HCT116 (cell line): ENCODE data around the gene DNAJC1. TPM values are rescaled to one million over a fixed set of nuclear protein-coding genes. Genes with fewer than 3 reads are reported as not detected.

Experiments used
- ATAC-seq: fragments of 200-7000 bp; cut with Tn5 transposase; 2 replicates; pipeline ENCODE4 v1.9.1; 2020; ENCODE audit warnings: mild to moderate bottlenecking, moderate library complexity
- BruUV-seq: library from RNA; stranded (reverse); fragments of 400-500 nt; replicated peaks from 2 replicates; lab custom pipeline; 2021; lab: Mats Ljungman, UMichigan
- CTCF ChIA-PET: fragments of 300-600 bp; sonication (Branson Sonifier 250); formaldehyde crosslinking; loops from one replicate; lab custom pipeline; 2021; ENCODE audit warnings: antibody characterized with exemption; lab: Charles Lee
- POLR2A ChIA-PET: fragments of 300-600, 350-600 bp; sonication (Branson Sonifier 250); formaldehyde crosslinking; loops from one replicate; lab custom pipeline; 2021; ENCODE audit warnings: antibody characterized with exemption; lab: Charles Lee
- RAD21 ChIA-PET, 2 experiments: fragments of 300-600 bp; sonication (Branson Sonifier 250); formaldehyde crosslinking; loops; one replicate each; lab custom pipeline; 2023; ENCODE audit warnings: low total read pairs in 2 of 2; ENCODE audit not compliant: uncharacterized antibody in 2 of 2, unreplicated experiment in 2 of 2, low non-redundant PET in 1 of 2; lab: Charles Lee
- DNase-seq: peaks from one replicate; pipeline ENCODE4 v3.0.0-alpha.2; 2010; ENCODE audit warnings: low read depth, low spot score
- H2AFZ ChIP-seq: fragments of 200-600 bp; shearing (Covaris generic), sonication (generic); 2 replicates; pipeline ENCODE4 v1.6.1; 2017; ENCODE audit warnings: low read depth, mixed run types, mixed read lengths, antibody characterized with exemption, low read length; ENCODE audit not compliant: poor library complexity, severe bottlenecking
- H3K27ac ChIP-seq: 2 replicates; pipeline ENCODE4 v1.5.1; 2012; ENCODE audit warnings: low read depth, low read length
- H3K27me3 ChIP-seq: fragments of 200-600 bp; sonication (generic); 2 replicates; pipeline ENCODE4 v1.6.1; 2016; ENCODE audit warnings: mixed run types, low read length, mixed read lengths; ENCODE audit not compliant: insufficient read depth
- H3K36me3 ChIP-seq, 2 experiments: fragments of 200-500 bp in 1 of 2; fragments of 200-600 bp in 1 of 2; sonication (Bioruptor generic) in 1 of 2; sonication (generic) in 1 of 2; 2 replicates each; pipeline versions ENCODE4 v1.5.1 to v1.6.1; 2014 to 2016; ENCODE audit warnings: low read length in 2 of 2, inconsistent platforms in 1 of 2, mixed read lengths in 1 of 2, mixed run types in 1 of 2; ENCODE audit not compliant: insufficient read depth in 2 of 2, control insufficient read depth in 1 of 2
- H3K4me1 ChIP-seq, 2 experiments: fragments of 200-600 bp in 1 of 2; sonication (generic) in 1 of 2; 2 replicates each; pipeline versions ENCODE4 v1.5.1 to v1.6.1; 2012 to 2017; ENCODE audit warnings: low read length in 2 of 2, inconsistent platforms in 1 of 2, mild to moderate bottlenecking in 1 of 2, mixed read lengths in 1 of 2, mixed run types in 1 of 2, moderate library complexity in 1 of 2; ENCODE audit not compliant: insufficient read depth in 2 of 2, control insufficient read depth in 1 of 2
- H3K4me2 ChIP-seq: fragments of 200-600 bp; sonication (generic); 2 replicates; pipeline ENCODE4 v1.6.1; 2017; ENCODE audit warnings: mixed run types, low read length, mixed read lengths
- H3K4me3 ChIP-seq, 2 experiments: fragments of 200-600 bp in 1 of 2; sonication (generic) in 1 of 2; replicated peaks in 1 of 2; 2 replicates each; pipeline ENCODE4 v1.5.1; 2011 to 2016; ENCODE audit warnings: low read length in 2 of 2, control low read depth in 1 of 2, low read depth in 1 of 2, mild to moderate bottlenecking in 1 of 2, mixed read lengths in 1 of 2, mixed run types in 1 of 2
- H3K79me2 ChIP-seq: fragments of 200-600 bp; sonication (generic); 2 replicates; pipeline ENCODE4 v1.6.1; 2017; ENCODE audit warnings: mild to moderate bottlenecking, mixed run types, low read length, moderate library complexity, mixed read lengths; ENCODE audit not compliant: insufficient read depth
- H3K9ac ChIP-seq: fragments of 200-600 bp; sonication (generic); 2 replicates; pipeline ENCODE4 v1.6.1; 2016; ENCODE audit warnings: low read length, mixed read lengths
- H3K9me2 ChIP-seq: fragments of 200-600 bp; sonication (generic), shearing (Covaris generic); 2 replicates; pipeline ENCODE4 v1.6.1; 2017; ENCODE audit warnings: mixed run types, mild to moderate bottlenecking, moderate library complexity; ENCODE audit not compliant: insufficient read depth
- H3K9me3 ChIP-seq, 2 experiments: fragments of 200-500 bp in 1 of 2; fragments of 200-600 bp in 1 of 2; sonication (Bioruptor generic) in 1 of 2; sonication (generic) in 1 of 2; 2 replicates each; pipeline ENCODE4 v1.6.1; 2014 to 2017; ENCODE audit warnings: low read length in 2 of 2, mixed read lengths in 2 of 2, inconsistent platforms in 1 of 2, low read depth in 1 of 2, mild to moderate bottlenecking in 1 of 2, mixed run types in 1 of 2, moderate library complexity in 1 of 2; ENCODE audit not compliant: control insufficient read depth in 1 of 2, insufficient read depth in 1 of 2
- H4K20me1 ChIP-seq: fragments of 200-600 bp; sonication (generic), shearing (Covaris generic); 2 replicates; pipeline ENCODE4 v1.6.1; 2017; ENCODE audit warnings: mixed run types, mild to moderate bottlenecking, moderate library complexity; ENCODE audit not compliant: insufficient read depth
- EGR1 ChIP-seq: IDR thresholded peaks from 2 replicates; pipeline ENCODE4 v1.6.1; 2012; ENCODE audit warnings: low read depth
- ELF1 ChIP-seq: IDR thresholded peaks from 2 replicates; pipeline ENCODE4 v1.6.1; 2012; ENCODE audit warnings: low read depth, borderline replicate concordance
- EZH2 ChIP-seq: fragments of 200-600 bp; sonication (generic); IDR thresholded peaks from 2 replicates; pipeline ENCODE4 v1.6.1; 2017; ENCODE audit warnings: antibody characterized with exemption, mixed run types
- EZH2phosphoT487 ChIP-seq: fragments of 200-600 bp; IDR thresholded peaks from 2 replicates; pipeline ENCODE4 v1.6.1; 2018; ENCODE audit warnings: antibody characterized with exemption, borderline replicate concordance
- FOSL1 ChIP-seq: IDR thresholded peaks from 2 replicates; pipeline ENCODE4 v1.6.1; 2012; ENCODE audit warnings: low read depth
- JUND ChIP-seq: IDR thresholded peaks from 2 replicates; pipeline ENCODE4 v1.6.1; 2012
- MAX ChIP-seq: IDR thresholded peaks from 2 replicates; pipeline ENCODE4 v1.6.1; 2012
- POLR2A ChIP-seq: IDR thresholded peaks from 2 replicates; pipeline ENCODE4 v1.7.0; 2011; ENCODE audit warnings: borderline replicate concordance; ENCODE audit not compliant: insufficient read depth, insufficient read length; ENCODE audit errors: extremely low read depth
- POLR2AphosphoS5 ChIP-seq: IDR thresholded peaks from 2 replicates; pipeline ENCODE4 v1.6.1; 2011; ENCODE audit warnings: mild to moderate bottlenecking, low read depth, low read length, moderate library complexity
- SIN3A ChIP-seq: IDR thresholded peaks from 2 replicates; pipeline ENCODE4 v1.6.1; 2012; ENCODE audit warnings: low read depth
- SP1 ChIP-seq: IDR thresholded peaks from 2 replicates; pipeline ENCODE4 v1.6.1; 2012; ENCODE audit warnings: low read depth
- SRF ChIP-seq: IDR thresholded peaks from 2 replicates; pipeline ENCODE4 v1.6.1; 2012; ENCODE audit warnings: low read depth
- TCF7L2 ChIP-seq: IDR thresholded peaks from 2 replicates; pipeline ENCODE4 v1.7.0; 2011; ENCODE audit warnings: borderline replicate concordance, inconsistent platforms; ENCODE audit not compliant: insufficient read depth, insufficient read length; ENCODE audit errors: extremely low read depth
- YY1 ChIP-seq: IDR thresholded peaks from 2 replicates; pipeline ENCODE4 v1.6.1; 2011; ENCODE audit warnings: low read length, low read depth, moderate library complexity, mild to moderate bottlenecking; ENCODE audit not compliant: insufficient replicate concordance; ENCODE audit errors: extremely low read depth
- ZFX ChIP-seq: fragments of 450-650 bp; IDR thresholded peaks from 2 replicates; pipeline ENCODE4 v1.6.1; 2017
- intact Hi-C: fragments of 100-400 bp; cut with micrococcal nuclease; formaldehyde crosslinking; loops from 2 replicates; pipeline ENCODE4 v1.10.0; 2022
- total RNA-seq: library from RNA; stranded (reverse); gene quantifications from one replicate; pipeline ENCODE4 v1.2.1, GENCODE V29; 2021; ENCODE audit not compliant: unreplicated experiment
- TF ChIP-seq, protein P1 (sequence below), 3 experiments: fragments of 200-600 bp in 1 of 3; sonication (generic) in 1 of 3; IDR thresholded peaks in 2 of 3; conservative IDR thresholded peaks in 1 of 3; 2 replicates each; pipeline ENCODE4 v1.5.1; 2012 to 2017; ENCODE audit warnings: low read depth in 2 of 3, low read length in 2 of 3, antibody characterized with exemption in 1 of 3, borderline replicate concordance in 1 of 3, control low read depth in 1 of 3, mild to moderate bottlenecking in 1 of 3, mixed read lengths in 1 of 3, mixed run types in 1 of 3, moderate library complexity in 1 of 3; ENCODE audit not compliant: insufficient read depth in 1 of 3
- TF ChIP-seq, protein P2 (sequence below): IDR thresholded peaks from 2 replicates; pipeline ENCODE4 v1.6.1; 2012; ENCODE audit warnings: low read depth
- TF ChIP-seq, protein P3 (sequence below): IDR thresholded peaks from 2 replicates; pipeline ENCODE4 v1.6.1; 2011; ENCODE audit warnings: mild to moderate bottlenecking, low read length, moderate library complexity; ENCODE audit not compliant: insufficient replicate concordance; ENCODE audit errors: extremely low read depth

Gene DNAJC1
- total RNA-seq, 1 experiment from 2014 or later = 17.9 TPM

DNA sequence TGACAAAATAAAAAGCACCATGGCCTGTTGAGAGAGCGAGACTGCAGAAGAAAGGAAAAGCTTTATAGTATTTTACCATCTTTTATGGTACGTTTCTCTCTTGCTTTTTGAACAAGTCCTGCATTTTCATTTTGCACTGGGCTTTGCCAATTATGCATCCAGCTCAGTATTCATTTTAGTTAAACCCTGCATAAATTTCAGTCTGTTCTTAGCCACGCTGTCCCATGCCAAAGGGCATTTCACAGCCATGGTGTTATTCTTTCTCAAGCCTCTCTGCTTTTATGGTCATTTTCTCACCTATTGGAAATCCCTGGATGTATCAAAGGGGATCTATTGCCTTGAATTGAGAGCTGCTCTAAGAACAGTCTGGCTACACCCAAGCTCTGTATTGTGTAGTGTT lies 30.8 kb upstream of the DNAJC1 start:
- H3K9me2 ChIP-seq = no peaks in the 10 kb centered on the region
- no peaks in the 10 kb centered on the region; a peak in 1 of 4 replicates for H3K9me3 ChIP-seq
- H3K4me3 ChIP-seq = no peak overlapping the region
- H3K36me3 ChIP-seq = no peaks in the 10 kb centered on the region
- no TSS peak for BruUV-seq
- no peak overlapping the region for H3K9ac ChIP-seq
- POLR2A ChIA-PET = no interaction called here
- no peaks in the 10 kb centered on the region for H4K20me1 ChIP-seq
- ATAC-seq (no peak), DNase-seq (no peak)
- H3K27ac ChIP-seq = no peak overlapping the region
- H3K79me2 ChIP-seq = no peaks in the 10 kb centered on the region
- CTCF ChIA-PET = interaction anchor here (1.5 kb wide), 1 partner anchor 69 kb away, joined by 3 read pairs; no protein-coding TSS in a partner anchor
- TF ChIP-seq JUND (no peak), MAX (no peak), ELF1 (no peak), YY1 (no peak), POLR2AphosphoS5 (no peak), POLR2A (no peak), TCF7L2 (no peak), ZFX (no peak), SP1 (no peak), EGR1 (no peak), SRF (no peak), SIN3A (no peak), EZH2phosphoT487 (no peak), FOSL1 (no peak), EZH2 (no peak)
- TF ChIP-seq, protein P1, sequence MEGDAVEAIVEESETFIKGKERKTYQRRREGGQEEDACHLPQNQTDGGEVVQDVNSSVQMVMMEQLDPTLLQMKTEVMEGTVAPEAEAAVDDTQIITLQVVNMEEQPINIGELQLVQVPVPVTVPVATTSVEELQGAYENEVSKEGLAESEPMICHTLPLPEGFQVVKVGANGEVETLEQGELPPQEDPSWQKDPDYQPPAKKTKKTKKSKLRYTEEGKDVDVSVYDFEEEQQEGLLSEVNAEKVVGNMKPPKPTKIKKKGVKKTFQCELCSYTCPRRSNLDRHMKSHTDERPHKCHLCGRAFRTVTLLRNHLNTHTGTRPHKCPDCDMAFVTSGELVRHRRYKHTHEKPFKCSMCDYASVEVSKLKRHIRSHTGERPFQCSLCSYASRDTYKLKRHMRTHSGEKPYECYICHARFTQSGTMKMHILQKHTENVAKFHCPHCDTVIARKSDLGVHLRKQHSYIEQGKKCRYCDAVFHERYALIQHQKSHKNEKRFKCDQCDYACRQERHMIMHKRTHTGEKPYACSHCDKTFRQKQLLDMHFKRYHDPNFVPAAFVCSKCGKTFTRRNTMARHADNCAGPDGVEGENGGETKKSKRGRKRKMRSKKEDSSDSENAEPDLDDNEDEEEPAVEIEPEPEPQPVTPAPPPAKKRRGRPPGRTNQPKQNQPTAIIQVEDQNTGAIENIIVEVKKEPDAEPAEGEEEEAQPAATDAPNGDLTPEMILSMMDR (IDR thresholded peaks at IDR 0.05 in 2 of 3, conservative IDR thresholded peaks at IDR 0.05 in 1 of 3; ENCODE audit: borderline replicate concordance in 1 of 3, insufficient read depth in 1 of 3, low read depth in 2 of 3, low read length in 2 of 3) = no peak
- TF ChIP-seq, protein P2, sequence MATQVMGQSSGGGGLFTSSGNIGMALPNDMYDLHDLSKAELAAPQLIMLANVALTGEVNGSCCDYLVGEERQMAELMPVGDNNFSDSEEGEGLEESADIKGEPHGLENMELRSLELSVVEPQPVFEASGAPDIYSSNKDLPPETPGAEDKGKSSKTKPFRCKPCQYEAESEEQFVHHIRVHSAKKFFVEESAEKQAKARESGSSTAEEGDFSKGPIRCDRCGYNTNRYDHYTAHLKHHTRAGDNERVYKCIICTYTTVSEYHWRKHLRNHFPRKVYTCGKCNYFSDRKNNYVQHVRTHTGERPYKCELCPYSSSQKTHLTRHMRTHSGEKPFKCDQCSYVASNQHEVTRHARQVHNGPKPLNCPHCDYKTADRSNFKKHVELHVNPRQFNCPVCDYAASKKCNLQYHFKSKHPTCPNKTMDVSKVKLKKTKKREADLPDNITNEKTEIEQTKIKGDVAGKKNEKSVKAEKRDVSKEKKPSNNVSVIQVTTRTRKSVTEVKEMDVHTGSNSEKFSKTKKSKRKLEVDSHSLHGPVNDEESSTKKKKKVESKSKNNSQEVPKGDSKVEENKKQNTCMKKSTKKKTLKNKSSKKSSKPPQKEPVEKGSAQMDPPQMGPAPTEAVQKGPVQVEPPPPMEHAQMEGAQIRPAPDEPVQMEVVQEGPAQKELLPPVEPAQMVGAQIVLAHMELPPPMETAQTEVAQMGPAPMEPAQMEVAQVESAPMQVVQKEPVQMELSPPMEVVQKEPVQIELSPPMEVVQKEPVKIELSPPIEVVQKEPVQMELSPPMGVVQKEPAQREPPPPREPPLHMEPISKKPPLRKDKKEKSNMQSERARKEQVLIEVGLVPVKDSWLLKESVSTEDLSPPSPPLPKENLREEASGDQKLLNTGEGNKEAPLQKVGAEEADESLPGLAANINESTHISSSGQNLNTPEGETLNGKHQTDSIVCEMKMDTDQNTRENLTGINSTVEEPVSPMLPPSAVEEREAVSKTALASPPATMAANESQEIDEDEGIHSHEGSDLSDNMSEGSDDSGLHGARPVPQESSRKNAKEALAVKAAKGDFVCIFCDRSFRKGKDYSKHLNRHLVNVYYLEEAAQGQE = no peak
- TF ChIP-seq, protein P3, sequence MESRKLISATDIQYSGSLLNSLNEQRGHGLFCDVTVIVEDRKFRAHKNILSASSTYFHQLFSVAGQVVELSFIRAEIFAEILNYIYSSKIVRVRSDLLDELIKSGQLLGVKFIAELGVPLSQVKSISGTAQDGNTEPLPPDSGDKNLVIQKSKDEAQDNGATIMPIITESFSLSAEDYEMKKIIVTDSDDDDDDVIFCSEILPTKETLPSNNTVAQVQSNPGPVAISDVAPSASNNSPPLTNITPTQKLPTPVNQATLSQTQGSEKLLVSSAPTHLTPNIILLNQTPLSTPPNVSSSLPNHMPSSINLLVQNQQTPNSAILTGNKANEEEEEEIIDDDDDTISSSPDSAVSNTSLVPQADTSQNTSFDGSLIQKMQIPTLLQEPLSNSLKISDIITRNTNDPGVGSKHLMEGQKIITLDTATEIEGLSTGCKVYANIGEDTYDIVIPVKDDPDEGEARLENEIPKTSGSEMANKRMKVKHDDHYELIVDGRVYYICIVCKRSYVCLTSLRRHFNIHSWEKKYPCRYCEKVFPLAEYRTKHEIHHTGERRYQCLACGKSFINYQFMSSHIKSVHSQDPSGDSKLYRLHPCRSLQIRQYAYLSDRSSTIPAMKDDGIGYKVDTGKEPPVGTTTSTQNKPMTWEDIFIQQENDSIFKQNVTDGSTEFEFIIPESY = no peak
- no peak overlapping the region for H2AFZ ChIP-seq
- no peaks in the 10 kb centered on the region for H3K4me1 ChIP-seq
- no peak overlapping the region for H3K4me2 ChIP-seq
- RAD21 ChIA-PET = no interaction called here
- no peaks in the 10 kb centered on the region for H3K27me3 ChIP-seq
- intact Hi-C loops = no loop called here
